Bone marrow (tissue), 2 donors: Measurements from ENCODE around the gene TNNI2.
A peak's percentile ranks its signal among the peaks of the same experiment; 100 is the strongest.
"Not testable (repeated sequence)": the region's sequence is repeated elsewhere in the genome, so short reads cannot be mapped to it uniquely, and the experiment has no call there.

Experiments used
- DNase-seq, 2 donors: peaks; one replicate each; lab custom pipeline; 2025; lab: John Stamatoyannopoulos, UW

TNNI2 gene

DNA sequence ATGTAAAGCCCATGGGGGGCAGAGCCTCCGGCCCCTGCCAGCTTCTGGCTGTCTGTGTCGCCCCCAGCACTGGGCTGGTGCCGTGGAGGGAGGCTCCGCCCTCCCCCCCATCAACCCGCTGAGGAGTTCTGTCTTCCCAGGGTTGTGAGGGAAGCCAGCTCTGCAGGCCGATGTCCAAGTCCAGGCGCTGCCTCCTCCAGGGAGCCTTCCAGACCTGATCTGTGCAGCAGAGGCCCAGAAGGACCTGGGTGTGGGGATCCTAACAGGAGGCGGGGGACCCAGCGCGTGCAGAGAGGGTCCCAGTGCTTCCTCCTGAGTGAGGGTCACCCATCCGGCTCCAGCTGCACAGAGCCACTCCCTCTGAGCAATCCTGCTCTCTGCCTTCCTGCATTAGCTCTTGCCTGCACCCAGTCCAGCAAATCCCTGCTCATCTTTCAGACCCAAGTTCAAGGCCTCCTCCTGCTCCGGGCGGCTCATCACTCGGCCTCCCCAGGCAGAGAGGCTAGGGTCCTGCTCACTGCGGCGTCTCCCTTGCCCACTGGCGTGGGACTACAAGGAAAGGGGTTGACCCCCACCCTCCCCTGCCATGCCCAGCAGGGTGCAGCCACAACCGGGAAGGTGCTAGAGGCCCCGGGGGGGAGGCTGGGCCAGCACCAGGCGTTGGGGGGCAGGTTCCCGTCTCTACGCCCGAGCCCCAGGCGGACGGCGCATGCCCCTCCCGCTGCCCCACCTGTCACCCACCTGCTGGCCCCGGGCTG, 36.5 kb downstream of the TNNI2 start:
- DNase-seq: no peak

DNA sequence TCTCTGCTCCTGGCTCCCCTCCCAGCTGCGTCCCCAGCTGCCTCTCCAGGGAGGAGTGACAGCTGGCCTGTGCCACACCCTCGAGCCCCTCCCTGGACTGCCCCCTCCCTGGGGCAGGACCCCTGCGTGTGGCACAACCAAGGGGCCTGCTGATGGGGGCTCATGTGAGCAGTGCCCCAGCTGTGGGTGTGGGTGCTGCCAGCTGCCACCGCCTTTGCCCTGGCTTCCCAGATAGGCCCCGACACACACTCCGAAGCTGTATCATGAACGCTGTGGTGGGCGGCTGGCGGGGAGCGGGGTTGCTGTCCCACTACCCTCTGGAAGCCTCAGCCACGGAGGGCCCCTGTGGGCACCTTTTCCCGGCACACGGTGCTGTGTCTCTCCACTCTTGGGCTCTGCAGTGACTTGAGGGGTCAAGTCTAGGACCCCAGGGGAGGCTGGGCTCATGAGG, 37.1 kb downstream of the TNNI2 start:
- not testable (repeated sequence) for DNase-seq

DNA sequence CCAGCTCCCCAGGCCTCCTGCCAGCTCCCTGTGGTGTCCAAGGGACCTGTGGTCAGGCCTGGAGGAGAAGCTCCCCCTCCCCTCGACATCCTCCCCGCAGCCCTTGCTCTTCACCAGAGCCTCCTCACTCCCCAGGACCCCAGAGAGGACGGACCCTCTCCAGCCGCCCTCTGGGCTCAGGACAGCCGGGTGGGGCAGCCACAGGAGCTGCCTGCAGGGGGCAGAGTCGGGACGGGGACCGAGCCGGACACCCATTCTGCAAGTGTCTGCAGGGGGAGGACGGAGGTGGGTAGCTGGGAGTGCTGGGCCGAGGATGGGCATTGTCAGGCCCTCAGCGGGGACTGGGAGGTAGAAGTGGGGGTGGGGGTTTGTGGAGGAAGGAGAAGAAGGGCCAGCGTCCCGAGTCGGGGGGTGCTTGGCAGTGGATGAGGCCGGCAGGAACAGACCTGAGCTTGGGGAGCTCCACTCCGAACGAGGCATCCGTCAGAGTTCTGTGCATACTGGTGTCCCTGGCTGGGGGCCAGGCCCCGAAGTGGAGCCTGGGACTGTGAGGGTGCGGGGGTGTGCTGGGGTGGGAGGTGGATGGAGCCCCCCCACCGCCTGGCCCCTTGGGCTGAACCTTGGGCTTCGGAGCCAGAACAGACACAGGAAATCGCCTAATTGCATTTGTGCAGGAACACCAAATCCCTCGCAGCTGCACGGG, 37.7 kb downstream of the TNNI2 start:
- peak in 1 of 2 donors; percentile 66 for DNase-seq

DNA sequence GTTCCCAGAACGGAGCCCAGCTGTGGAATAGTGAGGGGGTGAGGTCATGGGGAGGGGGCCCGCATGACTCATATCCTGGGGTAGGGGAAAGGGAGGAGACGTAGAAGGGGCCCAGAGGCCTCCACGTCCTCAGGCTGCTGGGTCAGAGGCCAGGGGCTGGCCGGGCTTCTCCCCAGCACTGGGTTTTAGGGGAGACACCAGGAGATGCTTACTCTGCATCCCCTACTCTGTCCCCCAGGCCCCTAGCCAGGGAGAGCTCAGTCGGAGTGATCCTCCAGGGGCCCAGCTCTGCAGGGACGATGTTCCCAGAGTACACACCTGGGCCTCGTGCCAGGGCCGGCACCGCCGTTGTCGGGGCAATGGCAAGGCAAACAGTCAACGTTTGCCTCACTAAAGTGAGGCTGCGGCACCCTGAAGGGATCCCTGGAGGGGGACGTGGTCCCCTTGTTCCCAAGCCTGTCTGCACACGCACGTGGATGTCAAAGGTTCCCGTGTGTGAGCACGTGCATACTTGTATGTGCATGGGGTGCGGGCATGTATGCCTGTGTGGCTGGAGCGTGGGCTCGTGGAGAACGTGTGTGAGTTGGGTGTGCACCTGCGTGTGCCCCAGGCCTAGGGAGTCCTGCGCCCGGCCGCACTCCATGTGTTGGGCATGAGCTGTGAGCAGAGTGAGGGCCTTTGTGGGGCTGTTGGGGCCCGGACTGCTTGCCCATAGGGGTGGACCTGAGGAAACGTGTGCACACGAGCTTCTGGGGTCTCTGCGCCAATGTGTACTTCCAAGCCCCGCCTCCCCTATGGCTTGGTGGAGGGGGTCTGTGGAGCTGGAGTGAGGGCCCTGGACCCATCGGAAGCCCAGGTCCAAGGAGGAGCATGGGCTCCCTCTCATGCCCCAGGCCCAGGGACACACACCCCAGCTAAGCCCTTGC, 38.7 kb downstream of the TNNI2 start:
- DNase-seq: no peak

DNA sequence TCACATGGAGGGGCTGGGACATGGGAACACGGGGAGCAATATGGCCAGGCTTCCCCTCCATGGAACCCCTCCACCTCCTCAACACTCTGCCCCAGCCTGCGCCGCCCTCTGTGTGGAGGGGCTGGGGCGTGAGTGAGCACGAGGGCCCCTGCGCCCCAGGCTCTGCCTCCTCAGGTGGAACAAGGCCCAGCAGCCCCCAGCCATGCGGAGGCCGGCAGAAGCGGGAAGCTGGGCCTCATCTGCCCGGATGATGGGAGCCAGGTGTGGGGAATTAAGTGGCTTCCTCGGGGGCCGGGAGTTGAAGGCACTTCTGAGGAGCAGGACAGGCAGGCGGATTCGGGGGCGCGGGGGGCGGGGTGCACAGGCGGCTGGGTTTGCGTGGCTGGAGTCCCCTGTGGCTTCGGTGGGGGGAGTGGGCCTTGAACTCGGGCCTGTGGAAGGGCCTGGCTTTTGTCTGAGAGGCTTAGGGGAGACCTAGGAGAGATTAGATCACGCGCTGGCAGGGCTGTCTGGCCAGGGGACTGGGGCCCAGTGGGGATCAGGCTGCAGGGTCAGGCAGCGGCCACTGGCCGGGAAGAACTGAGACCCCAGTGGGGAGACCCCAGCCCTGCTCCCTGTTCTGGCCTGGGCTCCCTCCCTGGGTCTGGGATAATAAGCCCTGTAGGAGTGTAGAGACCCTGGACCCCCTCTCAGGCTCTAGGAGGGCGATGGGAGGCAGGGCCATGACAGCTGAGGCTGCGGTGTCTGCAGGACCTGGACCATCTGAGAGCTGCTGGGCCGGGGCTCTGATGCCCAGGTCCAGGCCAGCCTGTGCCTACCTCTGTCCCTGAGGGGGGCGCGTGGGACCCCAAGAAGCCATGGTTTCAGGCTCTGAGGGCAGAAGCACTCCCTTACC, 39.6 kb downstream of the TNNI2 start:
- DNase-seq: no peak

DNA sequence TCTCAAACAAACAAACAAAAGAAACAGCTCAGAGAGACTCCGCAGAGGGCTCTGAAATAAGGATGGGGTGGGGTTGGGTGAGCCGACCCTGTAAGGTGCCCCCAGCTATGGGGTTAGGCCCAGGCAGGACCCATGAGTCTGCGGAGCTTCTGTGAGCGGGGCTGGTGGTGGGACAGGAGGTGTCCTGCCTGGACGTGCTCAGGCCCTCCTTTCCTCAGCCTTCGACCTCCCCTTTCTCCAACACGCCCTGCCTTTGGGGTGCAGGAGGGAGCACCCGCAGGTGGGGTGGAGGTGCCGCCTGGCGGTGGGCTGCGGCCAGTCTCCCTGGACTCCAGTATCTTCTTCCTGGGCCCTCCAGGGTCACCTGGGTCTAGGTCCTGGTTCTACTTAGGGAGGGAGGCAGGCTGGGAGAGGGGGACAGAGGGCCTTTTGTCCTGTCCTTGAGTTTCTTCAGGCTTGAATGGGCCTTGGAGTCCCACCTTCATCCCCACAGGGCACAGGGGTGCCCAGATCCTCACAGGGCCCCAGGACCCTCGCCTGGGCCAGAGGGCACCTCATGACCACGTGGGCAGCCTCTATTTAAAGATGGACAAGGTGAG, 40.7 kb downstream of the TNNI2 start:
- DNase-seq: no peak

DNA sequence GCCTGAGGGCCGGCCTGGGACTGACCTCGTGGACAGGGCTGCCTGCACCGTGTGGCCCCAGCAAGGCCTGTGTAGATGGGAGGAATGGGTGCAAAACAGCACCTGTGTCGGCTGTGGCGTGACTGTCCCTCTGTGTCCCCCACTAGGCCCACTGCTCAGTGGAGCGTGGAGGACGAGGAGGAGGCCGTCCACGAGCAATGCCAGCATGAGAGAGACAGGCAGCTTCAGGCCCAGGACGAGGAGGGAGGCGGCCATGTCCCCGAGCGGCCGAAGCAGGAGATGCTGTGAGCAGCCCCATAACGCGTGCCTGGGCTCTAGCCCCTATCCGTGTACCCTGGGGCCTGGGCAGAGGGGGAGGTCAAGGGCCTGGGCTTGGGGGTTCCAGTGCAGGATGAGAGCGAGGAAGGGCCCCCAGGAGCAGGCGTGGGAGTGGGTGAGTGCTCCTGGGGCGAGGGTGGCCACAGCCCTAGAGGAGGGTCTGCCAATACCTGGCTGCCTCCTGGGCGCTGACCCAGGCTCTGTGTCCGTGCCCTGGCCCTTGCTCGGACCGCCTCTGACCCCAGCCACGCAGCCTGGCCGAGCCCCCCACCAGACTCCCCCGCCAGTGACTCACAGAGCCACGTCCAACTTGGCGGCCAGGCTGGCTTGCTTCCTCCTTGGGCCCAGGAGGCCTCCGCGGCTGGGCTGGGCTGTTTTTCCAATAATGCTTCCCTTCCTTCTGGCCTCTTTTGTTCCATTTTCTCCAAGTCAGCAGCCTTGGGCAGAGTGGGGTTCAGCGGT, 41.4 kb downstream of the TNNI2 start:
- DNase-seq: no peak

DNA sequence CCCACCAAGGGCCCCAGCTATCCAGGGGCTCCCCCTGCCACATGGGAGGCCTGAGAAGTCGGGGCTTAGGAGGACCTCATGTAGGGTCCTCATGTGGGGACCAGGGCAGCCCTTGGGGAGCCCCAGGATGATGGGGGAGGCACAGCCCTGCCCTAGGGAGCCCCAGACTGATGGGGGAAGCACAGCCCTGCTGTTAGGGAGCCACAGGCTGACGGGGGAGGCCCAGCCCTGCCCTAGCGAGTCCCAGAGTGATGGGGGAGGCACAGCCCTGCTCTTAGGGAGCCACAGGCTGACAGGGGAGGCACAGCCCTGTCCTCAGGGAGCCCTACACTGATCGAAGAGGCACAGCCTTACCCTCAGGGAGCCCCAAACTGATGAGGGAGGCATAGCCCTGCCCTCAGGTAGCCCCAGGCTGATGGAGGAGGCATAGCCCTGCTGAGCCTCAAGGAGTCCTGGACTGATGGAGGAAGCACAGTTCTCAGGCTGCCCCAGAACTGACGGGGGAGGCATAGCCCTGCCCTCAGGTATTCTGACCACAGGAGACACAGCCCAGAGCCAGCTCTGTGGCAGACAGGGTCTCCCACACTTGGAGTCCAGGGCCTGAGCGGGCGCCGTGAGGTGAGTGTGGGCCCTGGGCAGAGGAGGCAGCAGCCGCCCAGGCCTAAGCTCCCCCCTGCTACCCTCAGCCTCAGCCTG, 42.1 kb downstream of the TNNI2 start:
- DNase-seq: no peak

DNA sequence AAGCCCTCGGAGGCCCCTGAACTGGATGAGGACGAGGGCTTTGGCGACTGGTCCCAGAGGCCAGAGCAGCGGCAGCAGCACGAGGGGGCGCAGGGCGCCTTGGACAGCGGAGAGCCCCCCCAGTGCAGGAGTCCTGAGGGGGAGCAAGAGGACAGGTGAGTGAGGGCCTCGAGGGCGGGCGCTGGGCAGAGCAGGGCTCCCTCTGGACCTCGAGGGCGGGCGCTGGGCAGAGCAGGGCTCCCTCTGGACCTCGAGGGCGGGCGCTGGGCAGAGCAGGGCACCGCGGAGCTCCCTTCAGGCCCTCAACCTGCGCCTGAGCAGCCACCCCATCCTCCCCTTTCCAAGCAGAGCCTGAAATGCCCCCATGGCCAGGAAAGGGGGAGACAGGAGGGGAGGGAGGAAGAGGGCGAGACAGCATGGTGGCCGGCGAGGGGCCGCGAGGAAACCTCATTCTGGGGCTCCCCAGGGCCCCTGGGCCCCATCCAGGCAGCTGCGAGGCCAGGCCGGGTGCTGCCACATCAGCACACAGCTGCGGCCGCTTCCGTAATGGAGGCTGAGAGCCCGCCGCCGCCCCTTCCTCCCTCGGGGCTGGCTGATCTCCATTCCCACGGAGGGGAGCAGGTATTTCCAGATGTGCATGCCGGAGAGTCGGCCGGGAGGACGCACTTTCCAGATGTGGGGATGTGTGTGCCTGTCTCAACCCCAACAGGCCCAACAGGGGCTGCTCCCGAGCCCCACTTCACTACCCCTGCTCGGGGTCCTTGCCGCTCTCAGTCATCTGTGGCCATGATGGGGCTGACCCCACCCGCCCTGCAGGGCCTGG, 42.9 kb downstream of the TNNI2 start:
- peak in 1 of 2 donors; percentile 6 for DNase-seq

DNA sequence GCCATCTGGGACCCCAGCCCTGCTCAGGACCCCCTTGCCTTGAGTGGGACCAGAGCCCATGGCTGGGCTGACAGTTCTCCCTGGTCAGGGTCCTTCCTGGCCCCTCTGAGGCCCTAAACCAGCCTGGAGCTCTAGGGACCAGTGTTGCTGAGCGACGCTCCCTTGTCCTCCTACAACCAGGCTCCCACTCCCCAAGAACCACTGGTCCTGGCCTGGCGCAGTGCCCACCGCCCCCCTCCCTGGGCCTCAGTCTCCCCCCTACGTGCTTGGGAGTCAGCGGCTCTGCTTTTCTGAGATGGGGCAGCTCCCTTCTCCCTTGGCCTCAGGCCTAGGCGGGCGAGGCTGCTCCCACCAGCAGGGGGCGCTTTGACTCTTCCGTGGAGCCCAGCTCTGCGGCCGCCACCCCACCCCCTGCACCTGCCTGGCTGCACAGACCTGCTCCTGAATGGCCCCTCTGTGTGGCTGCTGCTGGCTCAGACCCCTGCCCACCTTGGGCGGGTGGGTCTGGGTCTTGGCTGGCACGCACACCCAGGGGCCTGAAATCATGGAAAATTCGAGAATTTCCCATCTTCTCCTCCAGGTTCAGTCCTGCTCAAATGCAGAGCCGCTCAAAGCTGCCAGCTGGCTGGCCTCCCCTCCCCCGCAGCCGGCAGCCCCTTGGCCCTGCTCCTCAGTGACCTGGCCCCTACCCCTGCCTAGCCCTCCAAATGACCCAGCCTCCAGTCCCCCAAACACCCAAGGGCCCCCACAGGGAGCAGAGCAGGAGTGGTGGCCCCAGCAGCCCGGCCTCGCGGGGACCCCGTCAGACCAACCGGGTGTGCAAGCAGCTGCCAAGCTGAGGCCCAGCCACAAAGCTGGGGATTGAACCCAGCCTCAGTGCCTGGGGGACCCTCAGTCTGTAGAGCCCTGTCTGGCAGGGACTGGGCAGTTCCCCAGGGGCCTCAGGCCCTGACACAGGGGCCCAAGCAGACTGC, 43.8 kb downstream of the TNNI2 start:
- peak; percentile 43 to 47 for DNase-seq

DNA sequence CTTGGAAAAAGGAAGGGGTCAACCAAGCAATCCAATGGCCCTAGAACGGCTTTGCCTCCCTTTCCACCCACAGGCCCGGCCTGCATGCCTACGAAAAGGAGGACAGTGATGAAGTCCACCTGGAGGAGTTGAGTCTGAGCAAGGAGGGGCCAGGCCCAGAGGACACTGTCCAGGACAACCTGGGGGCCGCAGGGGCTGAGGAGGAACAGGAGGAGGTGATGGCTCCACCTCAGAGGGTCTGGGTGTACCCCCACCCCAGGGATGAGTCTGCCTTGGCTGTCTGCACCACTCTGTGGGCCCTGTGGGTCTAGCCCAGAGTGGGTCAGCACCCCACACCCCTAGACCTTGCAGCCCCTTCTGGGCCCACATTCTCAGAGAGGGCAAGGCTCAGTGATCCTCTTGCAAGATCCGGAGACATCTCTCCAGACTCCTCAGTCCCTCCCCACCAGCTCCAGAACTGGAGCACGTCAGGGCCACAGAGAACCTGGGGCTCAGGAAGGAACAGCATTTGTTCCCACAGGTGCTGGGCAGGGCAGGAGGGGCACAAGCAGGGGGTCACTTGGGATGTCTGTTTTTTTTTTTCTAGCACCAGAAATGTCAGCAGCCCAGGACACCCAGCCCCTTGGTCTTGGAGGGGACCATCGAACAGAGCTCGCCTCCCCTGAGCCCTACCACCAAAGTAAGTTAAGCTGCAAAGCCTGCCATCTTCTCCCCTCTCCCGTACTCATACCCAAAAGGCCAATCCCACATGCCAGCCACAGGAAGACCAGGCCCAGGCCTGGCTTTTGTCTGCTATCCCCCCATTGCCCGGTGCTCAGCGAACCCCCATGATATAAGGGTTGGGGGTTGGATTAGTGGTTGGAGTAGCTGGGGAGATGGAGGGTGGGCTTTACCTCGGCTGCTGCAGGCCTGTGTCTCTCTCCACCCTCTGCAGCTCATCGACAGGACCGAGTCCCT, 44.8 kb downstream of the TNNI2 start:
- no peak for DNase-seq

DNA sequence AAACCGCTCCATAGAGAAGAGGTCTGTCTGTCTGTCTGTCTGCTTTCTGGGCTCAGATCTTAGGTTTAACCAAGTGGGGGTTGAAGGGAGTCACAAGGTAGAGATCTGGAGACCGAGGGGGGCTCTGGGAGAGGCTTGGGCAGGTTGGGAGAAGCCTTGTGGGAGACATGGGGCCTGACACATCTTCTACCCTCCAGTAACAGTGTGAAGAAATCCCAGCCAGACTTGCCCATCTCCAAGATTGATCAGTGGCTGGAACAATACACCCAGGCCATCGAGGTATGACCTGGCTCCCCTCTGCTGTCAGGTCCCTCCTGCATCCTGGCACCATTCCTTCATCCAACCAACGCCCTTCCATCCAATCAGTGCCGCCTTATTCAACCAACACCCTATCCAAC, 45.5 kb downstream of the TNNI2 start:
- no peak for DNase-seq

DNA sequence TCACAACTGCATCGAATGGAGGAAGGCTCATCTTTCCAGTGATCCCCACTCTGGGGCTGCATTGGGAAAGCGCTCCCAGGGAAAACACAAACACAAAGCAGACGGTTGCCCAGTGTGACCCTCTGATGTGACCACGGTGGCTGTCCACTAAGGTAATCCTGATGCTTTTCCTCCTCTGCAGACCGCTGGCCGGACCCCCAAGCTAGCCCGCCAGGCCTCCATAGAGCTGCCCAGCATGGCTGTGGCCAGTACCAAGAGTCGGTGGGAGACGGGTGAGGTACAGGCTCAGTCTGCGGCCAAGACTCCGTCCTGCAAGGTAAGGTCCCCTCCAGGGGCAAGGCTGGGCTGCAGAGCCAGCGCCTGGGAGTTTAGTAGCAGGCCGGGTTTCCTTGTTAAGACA, 47.8 kb downstream of the TNNI2 start:
- not testable (repeated sequence) for DNase-seq

DNA sequence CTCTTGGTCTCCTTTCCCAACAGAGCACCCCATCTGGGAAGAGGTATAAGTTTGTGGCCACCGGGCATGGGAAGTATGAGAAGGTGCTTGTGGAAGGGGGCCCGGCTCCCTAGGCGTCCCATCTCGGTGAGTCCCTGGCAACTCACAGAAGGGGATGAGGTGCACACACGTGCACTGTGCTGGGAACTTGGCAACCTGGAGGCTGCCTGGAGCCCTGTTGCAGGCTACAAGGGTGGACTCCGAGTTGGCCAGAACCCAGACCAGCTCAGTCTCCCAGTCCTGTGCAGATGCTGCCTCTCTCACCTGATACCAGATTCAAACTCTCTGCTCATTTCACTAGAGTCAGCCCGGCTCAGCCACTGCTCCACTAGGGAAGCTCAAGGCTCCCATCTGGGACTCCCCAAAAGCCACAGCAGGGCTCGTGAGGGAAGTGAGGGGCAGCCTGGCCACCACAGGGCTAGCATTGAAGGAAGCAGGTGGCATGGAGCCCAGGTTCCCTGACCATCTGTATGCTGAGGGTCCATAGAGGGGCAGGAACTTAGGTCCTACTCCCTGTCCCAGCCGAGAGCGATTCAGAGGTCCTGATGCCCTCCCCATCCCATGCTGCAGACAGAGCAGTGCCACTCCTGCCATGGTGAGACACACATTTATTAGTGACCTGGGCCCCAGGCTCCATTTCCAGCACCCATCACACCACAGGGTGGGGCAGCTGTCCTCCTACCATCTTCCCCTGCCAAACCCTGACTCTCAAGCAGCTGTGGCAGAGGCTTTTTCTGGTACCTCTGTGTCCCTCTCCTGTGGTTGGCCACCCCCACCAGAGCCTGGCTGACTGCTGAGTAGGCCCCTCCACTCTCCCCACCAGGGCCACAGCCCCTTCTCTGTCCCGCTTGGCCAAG, 48.9 kb downstream of the TNNI2 start:
- DNase-seq: no peak

DNA sequence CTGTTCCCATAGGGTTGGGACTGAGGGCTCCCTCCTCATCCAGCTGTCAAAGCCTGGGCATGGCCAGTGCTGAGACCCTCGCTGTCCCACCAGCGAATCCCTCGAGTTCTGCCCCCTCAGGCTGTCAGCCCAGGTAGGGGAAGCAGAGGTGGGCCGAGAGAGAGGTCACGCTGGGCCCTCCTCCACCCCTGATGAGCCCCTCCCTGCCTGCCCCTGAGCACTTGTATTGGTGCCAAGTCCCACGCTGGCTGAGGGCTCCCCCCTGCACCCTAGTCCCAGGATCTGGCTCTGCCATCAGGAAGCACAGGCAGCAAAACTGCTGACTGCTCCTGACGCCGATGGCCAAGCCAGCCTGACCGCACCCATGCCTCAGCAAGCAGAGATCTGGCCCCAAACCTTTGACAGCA, 49.6 kb downstream of the TNNI2 start:
- no peak for DNase-seq
